Ovary (tissue), 3 donors: ENCODE results near the gene MAP1S.

Source experiments
- CTCF ChIP-seq, 3 donors: fragments of 450-650 bp in 2 of 3; fragments of 200-600 bp in 1 of 3; IDR thresholded peaks; one replicate each; pipeline versions ENCODE4 v1.5.1 to v1.8.0; 2016 to 2022; ENCODE audit warnings: antibody characterized with exemption in 3 of 3, mild to moderate bottlenecking in 1 of 3
- POLR2A ChIP-seq: fragments of 450-650 bp; IDR thresholded peaks from one replicate; pipeline ENCODE4 v1.6.1; 2017; ENCODE audit warnings: antibody characterized with exemption, mild to moderate bottlenecking, moderate library complexity
- donor health status: DM: no; HTN: no; CAD: no.

- TF ChIP-seq CTCF (IDR thresholded peaks at IDR 0.05) = no peak
- TF ChIP-seq POLR2A = no peak
These were observed 41.9 kb downstream of the MAP1S start for GRCh38 chr19:17761148-17761547.
